ENCODE measurements around the gene PPP1CA.

The PPP1CA gene

GRCh38 chr11:67375320-67376055, 26.2 kb downstream of the PPP1CA start:
- TF ChIP-seq, protein P1, sequence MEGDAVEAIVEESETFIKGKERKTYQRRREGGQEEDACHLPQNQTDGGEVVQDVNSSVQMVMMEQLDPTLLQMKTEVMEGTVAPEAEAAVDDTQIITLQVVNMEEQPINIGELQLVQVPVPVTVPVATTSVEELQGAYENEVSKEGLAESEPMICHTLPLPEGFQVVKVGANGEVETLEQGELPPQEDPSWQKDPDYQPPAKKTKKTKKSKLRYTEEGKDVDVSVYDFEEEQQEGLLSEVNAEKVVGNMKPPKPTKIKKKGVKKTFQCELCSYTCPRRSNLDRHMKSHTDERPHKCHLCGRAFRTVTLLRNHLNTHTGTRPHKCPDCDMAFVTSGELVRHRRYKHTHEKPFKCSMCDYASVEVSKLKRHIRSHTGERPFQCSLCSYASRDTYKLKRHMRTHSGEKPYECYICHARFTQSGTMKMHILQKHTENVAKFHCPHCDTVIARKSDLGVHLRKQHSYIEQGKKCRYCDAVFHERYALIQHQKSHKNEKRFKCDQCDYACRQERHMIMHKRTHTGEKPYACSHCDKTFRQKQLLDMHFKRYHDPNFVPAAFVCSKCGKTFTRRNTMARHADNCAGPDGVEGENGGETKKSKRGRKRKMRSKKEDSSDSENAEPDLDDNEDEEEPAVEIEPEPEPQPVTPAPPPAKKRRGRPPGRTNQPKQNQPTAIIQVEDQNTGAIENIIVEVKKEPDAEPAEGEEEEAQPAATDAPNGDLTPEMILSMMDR (IDR thresholded peaks at IDR 0.05): no peak

- TF ChIP-seq, protein P1 (IDR thresholded peaks at IDR 0.05): no peak
These were observed 26.9 kb downstream of the PPP1CA start for GRCh38 chr11:67374571-67375281.

- TF ChIP-seq, protein P1 (IDR thresholded peaks at IDR 0.05): no peak
These were observed 27.7 kb downstream of the PPP1CA start for GRCh38 chr11:67373648-67374570.

- TF ChIP-seq, protein P1 (IDR thresholded peaks at IDR 0.05): no peak
These were observed 28.5 kb downstream of the PPP1CA start, which contains the start of gene CLCF1 for GRCh38 chr11:67372993-67373647. Gene CLCF1 (minus strand): TSS chr11:67373598. CDS start chr11:67373539, 59 bp downstream.

DNA sequence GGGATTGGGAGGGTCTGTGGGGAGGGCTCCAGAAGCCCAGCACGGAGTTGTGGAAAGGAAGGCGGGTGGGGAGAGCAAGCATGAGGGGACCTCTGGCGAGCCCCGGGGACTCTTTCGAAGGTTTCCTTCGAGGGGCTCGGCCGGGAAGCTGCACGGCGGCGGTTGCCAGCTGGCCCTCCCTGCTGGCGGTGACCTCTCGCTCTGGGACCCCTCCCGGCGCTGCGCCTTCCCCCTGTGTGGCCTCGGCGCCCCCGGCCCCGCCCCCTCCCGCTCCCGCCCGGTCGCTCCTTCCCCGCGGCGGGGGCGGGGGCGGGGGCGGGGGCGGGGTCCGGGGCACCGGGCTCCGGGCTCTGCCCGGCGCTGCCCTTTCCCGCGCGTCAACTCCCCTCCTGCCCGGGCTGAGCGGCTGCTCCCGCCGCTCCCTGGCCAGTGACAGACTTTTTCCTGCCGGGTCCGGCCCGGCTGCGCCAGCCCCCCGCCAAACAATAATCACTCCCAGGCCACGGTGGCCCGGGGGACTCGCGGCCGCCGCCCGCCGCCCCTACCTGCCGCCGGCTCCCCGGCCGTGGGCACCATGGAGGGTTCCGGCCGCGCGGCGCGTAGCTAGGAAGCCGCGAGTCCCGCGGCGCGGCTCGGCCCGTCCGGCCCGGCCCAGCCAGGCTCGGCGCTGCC, 29.2 kb downstream of the PPP1CA start:
- TF ChIP-seq, protein P1 (IDR thresholded peaks at IDR 0.05): no peak

DNA sequence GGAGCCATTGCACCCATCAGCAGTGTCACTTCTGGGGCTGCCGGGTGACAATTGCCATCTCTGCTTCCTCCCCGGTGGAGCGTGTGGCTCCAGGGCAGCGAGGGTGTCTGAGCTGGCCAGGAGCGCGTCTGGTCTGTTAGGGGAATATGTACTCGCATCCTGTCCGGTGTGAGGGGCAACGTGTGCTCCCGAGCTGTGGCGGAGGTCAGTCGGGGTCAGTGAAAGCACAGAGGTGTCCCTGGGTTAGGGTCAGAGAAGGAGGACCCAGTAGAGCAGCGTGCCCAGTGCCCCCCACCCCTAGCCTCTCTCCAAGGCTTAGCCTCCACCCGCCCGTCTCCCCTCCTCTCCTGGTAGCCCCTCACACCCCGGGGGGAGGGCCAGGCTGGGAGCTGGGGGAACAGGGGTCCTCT, 29.7 kb downstream of the PPP1CA start:
- TF ChIP-seq, protein P1 (IDR thresholded peaks at IDR 0.05): no peak
